ENCODE measurements around the gene SEMA4D. TPM values are rescaled to one million over a fixed set of nuclear protein-coding genes. Genes with fewer than 3 reads are reported as not detected.
A peak's percentile ranks its signal among the peaks of the same experiment; 100 is the strongest.

The SEMA4D gene
- 6.9 and 55.4 TPM in 2 replicates for total RNA-seq

- DNase-seq (ENCODE audit: low read depth): peak; percentile 53
Measured at GRCh38 chr9:89497978-89498851, at the start of gene SEMA4D. SEMA4D (minus strand) TSS chr9:89498113; CDS start chr9:89405456, 92,657 bp downstream.

GRCh38 chr9:89547000-89547399, 49.1 kb upstream of the SEMA4D start:
- DNase-seq (ENCODE audit: low read depth): no peak

- no peak for DNase-seq (ENCODE audit: low read depth)
Measured at GRCh38 chr9:89544279-89544661, 46.4 kb upstream of the SEMA4D start.

- no peak for DNase-seq (ENCODE audit: low read depth)
Measured at GRCh38 chr9:89543621-89544278, 45.8 kb upstream of the SEMA4D start.

GRCh38 chr9:89543111-89543510, 45.2 kb upstream of the SEMA4D start:
- DNase-seq (ENCODE audit: low read depth): no peak

GRCh38 chr9:89542401-89543021, 44.6 kb upstream of the SEMA4D start:
- DNase-seq (ENCODE audit: low read depth): no peak

GRCh38 chr9:89541798-89542197, 43.9 kb upstream of the SEMA4D start:
- DNase-seq (ENCODE audit: low read depth): no peak

GRCh38 chr9:89539374-89539773, 41.5 kb upstream of the SEMA4D start:
- DNase-seq (ENCODE audit: low read depth): no peak

GRCh38 chr9:89538871-89539270, 41.0 kb upstream of the SEMA4D start:
- DNase-seq (ENCODE audit: low read depth): no peak

GRCh38 chr9:89537166-89537565, 39.3 kb upstream of the SEMA4D start:
- no peak for DNase-seq (ENCODE audit: low read depth)

- no peak for DNase-seq (ENCODE audit: low read depth)
Measured at GRCh38 chr9:89536600-89536999, 38.7 kb upstream of the SEMA4D start.

GRCh38 chr9:89536145-89536574, 38.2 kb upstream of the SEMA4D start:
- DNase-seq (ENCODE audit: low read depth): no peak

GRCh38 chr9:89535461-89535860, 37.5 kb upstream of the SEMA4D start:
- no peak for DNase-seq (ENCODE audit: low read depth)

GRCh38 chr9:89534515-89535287, 36.8 kb upstream of the SEMA4D start:
- peak; percentile 62 for DNase-seq (ENCODE audit: low read depth)

- DNase-seq (ENCODE audit: low read depth): peak; percentile 40
Measured at GRCh38 chr9:89533411-89534095, 35.6 kb upstream of the SEMA4D start.

- no peak for DNase-seq (ENCODE audit: low read depth)
Measured at GRCh38 chr9:89532944-89533343, 35.0 kb upstream of the SEMA4D start.

- no peak for DNase-seq (ENCODE audit: low read depth)
Measured at GRCh38 chr9:89532478-89532877, 34.6 kb upstream of the SEMA4D start.

- no peak for DNase-seq (ENCODE audit: low read depth)
Measured at GRCh38 chr9:89531766-89532165, 33.9 kb upstream of the SEMA4D start.

GRCh38 chr9:89530726-89531125, 32.8 kb upstream of the SEMA4D start:
- DNase-seq (ENCODE audit: low read depth): no peak

- DNase-seq (ENCODE audit: low read depth): no peak
Measured at GRCh38 chr9:89529243-89530035, 31.5 kb upstream of the SEMA4D start.

Data from renal cortical epithelial cell (primary cell).